Measurements from ENCODE around the gene CWC25. TPM values are rescaled to one million over a fixed set of nuclear protein-coding genes. Genes with fewer than 3 reads are reported as not detected.

Gene CWC25
- total RNA-seq, 4 donors from 2014 or later, result 24.2 to 49.8 (median 33.3) TPM

DNA sequence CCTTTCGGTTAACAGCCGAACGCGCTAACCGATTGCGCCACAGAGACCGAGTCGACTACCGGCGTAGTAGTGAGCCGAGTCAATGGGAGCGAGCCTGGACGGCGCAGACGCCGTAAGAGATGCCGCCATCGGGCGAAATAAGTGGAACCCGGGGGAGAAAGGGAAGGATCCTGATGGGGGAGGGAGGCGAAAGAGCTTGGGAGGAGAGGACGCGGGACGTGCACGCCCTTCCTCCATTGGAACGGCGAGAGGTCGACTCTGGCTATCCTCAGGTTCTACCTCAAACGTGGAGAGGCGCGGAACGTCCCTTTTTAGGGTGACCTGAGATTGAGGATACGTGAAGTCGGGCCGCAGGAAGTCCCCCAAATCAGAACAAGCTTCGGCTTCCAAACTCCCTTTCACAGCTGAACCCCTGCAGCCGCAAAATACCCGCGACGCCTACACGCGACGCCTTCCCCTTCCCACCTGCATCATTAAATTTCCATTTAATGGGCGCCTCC is 73.3 kb downstream of the CWC25 start:
- peak; percentile 89 to 97 for DNase-seq (ENCODE audit: low spot score in 2 of 2)
- 0% methylated on average over 44 of the region's 44 CpGs for WGBS, 2 donors
- intact Hi-C loops (cut with DNase I; ENCODE audit: low total_unique reads), result no loop called here

DNA sequence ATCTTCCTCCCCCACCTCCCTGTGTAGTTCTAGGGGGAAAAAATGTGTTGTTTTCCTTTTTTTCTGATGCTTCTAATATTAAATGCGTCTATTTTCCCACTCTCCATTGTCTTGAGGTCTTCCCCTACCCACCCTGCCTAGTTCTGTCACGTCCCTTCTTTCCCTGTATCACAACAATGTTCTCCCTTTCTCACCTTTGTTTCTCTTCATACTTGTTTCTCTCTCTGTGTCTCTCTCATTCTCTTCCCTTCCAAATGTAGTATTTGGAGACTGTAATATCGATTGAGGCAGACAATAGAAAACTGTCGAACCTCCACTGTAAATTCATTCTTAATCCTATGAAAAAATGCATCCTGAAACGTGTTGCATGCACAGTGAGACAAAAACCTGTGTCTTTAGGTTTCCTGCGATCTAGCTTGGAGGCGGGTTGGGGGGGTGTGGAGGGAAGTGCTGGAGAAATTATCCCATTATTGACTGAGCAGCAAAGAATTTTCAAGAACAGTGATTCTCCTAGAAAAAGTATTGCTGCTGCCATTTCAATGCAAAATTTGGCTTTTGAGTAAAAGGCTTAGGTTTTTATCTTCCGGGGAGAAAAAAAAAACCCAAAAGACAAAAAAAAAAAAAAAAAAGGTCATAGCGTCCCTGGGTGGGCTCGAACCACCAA is 73.8 kb downstream of the CWC25 start:
- intact Hi-C loops (cut with DNase I; ENCODE audit: low total_unique reads), result no loop called here
- no peak for DNase-seq (ENCODE audit: low spot score in 2 of 2)
- TF ChIP-seq, protein P1, sequence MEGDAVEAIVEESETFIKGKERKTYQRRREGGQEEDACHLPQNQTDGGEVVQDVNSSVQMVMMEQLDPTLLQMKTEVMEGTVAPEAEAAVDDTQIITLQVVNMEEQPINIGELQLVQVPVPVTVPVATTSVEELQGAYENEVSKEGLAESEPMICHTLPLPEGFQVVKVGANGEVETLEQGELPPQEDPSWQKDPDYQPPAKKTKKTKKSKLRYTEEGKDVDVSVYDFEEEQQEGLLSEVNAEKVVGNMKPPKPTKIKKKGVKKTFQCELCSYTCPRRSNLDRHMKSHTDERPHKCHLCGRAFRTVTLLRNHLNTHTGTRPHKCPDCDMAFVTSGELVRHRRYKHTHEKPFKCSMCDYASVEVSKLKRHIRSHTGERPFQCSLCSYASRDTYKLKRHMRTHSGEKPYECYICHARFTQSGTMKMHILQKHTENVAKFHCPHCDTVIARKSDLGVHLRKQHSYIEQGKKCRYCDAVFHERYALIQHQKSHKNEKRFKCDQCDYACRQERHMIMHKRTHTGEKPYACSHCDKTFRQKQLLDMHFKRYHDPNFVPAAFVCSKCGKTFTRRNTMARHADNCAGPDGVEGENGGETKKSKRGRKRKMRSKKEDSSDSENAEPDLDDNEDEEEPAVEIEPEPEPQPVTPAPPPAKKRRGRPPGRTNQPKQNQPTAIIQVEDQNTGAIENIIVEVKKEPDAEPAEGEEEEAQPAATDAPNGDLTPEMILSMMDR (IDR thresholded peaks at IDR 0.05), result no peak
- no peak for TF ChIP-seq POLR2A (IDR thresholded peaks at IDR 0.05)
- H3K4me3 ChIP-seq (ENCODE audit: low read depth, poor library complexity, severe bottlenecking), result no peak overlapping the region
- WGBS, 2 donors, result 3 to 7% methylated on average over 10 of the region's 10 CpGs

More for the DNA sequence above, 73.3 kb downstream of the CWC25 start:
- TF ChIP-seq, protein P1 (IDR thresholded peaks at IDR 0.05), result no peak
- no peak for TF ChIP-seq POLR2A (IDR thresholded peaks at IDR 0.05)
- H3K4me3 ChIP-seq (ENCODE audit: low read depth, poor library complexity, severe bottlenecking), result peak overlapping the region; percentile 58

Small RNA genes lying within 50 kb of the gene (microRNA-seq; reads per million reads assigned to microRNA genes)
- gene MIR4727 (ENCODE audit: borderline number of aligned reads in 1 of 2, borderline replicate concordance in 2 of 2), result 0 to 1.1 reads per million in 2 donors

Other genes with a start within 250 kb of the CWC25 start
- 10 to 100 TPM; 12.0 to 20.2 (median 15.6) TPM for gene SRCIN1, start 219.4 kb downstream of the CWC25 start, total RNA-seq
- gene EPOP, start 150.4 kb downstream of the CWC25 start, total RNA-seq, result 1 to 10 TPM; 1.8 to 8.7 (median 3.3) TPM
- gene MLLT6, start 120.0 kb downstream of the CWC25 start, total RNA-seq, result 10 to 100 TPM; 46.1 to 85.0 (median 54.0) TPM
- 1 to 10 TPM; 3.7 to 7.8 (median 5.4) TPM for gene CISD3, start 95.0 kb downstream of the CWC25 start, total RNA-seq
- 10 to 100 TPM in 1 of 4 donors, 1 to 10 TPM in 3; 7.5 to 11.4 (median 8.6) TPM for gene PCGF2, start 77.0 kb downstream of the CWC25 start, total RNA-seq
- gene PSMB3, start 72.6 kb downstream of the CWC25 start, total RNA-seq, result 100 to 1,000 TPM; 115 to 149 (median 139) TPM
- 10 to 100 TPM; 19.5 to 45.4 (median 33.6) TPM for gene PIP4K2B, start 25.8 kb downstream of the CWC25 start, total RNA-seq
- gene RPL23, start 28.4 kb upstream of the CWC25 start, total RNA-seq, result 1,000 to 10,000 TPM; 1,475 to 2,290 (median 1,639) TPM
- gene LASP1, start 44.7 kb upstream of the CWC25 start, total RNA-seq, result 10 to 100 TPM; 51.8 to 76.2 (median 63.9) TPM
- not detected for gene FBXO47, start 142.1 kb upstream of the CWC25 start, total RNA-seq